Measurements from ENCODE around the gene KRTAP10-4.

GRCh38 chr21:44549525-44550211, 23.9 kb upstream of the KRTAP10-4 start:
- no peak for TF ChIP-seq SPI1 (IDR thresholded peaks at IDR 0.05; ENCODE audit: low read depth, low read length)
- TF ChIP-seq POLR2A (IDR thresholded peaks at IDR 0.05; ENCODE audit: low read depth, low read length): no peak
- no peak for TF ChIP-seq POLR2AphosphoS5 (IDR thresholded peaks at IDR 0.05; ENCODE audit: low read depth, low read length)
- no peak for TF ChIP-seq TAF1 (IDR thresholded peaks at IDR 0.05; ENCODE audit: low read depth, low read length)
- TF ChIP-seq PAX5 (IDR thresholded peaks at IDR 0.05; ENCODE audit: insufficient read depth, low read length, severe bottlenecking): no peak

Measured in GM12891 (cell line).